HepG2 (cell line): ENCODE results near the gene NDFIP2. TPM values are rescaled to one million over a fixed set of nuclear protein-coding genes. Genes with fewer than 3 reads are reported as not detected.

Experiments used
- ATAC-seq: fragments of 200-7000 bp; cut with Tn5 transposase; 3 replicates; pipeline ENCODE4 v1.9.1; 2020; ENCODE audit warnings: mild to moderate bottlenecking, moderate library complexity
- BruUV-seq: library from RNA; stranded (reverse); fragments of 400-500 nt; replicated peaks from 2 replicates; lab custom pipeline; 2021; lab: Mats Ljungman, UMichigan
- CTCF ChIA-PET: fragments of 300-600 bp; formaldehyde crosslinking; extraction: SDS; loops from one replicate; lab custom pipeline; 2021; ENCODE audit warnings: low total read pairs, inconsistent platforms, low intra/inter-chr PET ratio; lab: Yijun Ruan, JAX
- POLR2A ChIA-PET: fragments of 350-600 bp; sonication (Branson Sonifier 250); formaldehyde crosslinking; loops from one replicate; lab custom pipeline; 2020; ENCODE audit warnings: antibody characterized with exemption, inconsistent platforms; lab: Yijun Ruan, JAX
- DNase-seq: peaks from one replicate; pipeline ENCODE4 v3.0.0-alpha.2; 2015; ENCODE audit warnings: low spot score
- FAIRE-seq: peaks from 3 replicates; lab custom pipeline; 2011; peaks lifted over from hg19 to GRCh38; lab: Jason Lieb, UNC
- H2AFZ ChIP-seq: one replicate; pipeline ENCODE4 v1.6.1; 2011; ENCODE audit warnings: low read length, inconsistent platforms
- H3K27ac ChIP-seq: fragments of 300-600 bp; 3 replicates; pipeline ENCODE4 v1.8.0; 2011; ENCODE audit warnings: mixed run types, mild to moderate bottlenecking, mixed read lengths, low read length, inconsistent platforms; ENCODE audit not compliant: insufficient read depth; ENCODE audit errors: extremely low read length
- H3K27me3 ChIP-seq, 2 experiments: fragments of 200-600 bp in 1 of 2; 2 replicates in 1 of 2; 3 replicates in 1 of 2; pipeline versions ENCODE4 v1.6.0 to v1.8.0; 2011; ENCODE audit warnings: low read length in 2 of 2, mild to moderate bottlenecking in 2 of 2, moderate library complexity in 2 of 2, inconsistent platforms in 1 of 2; ENCODE audit not compliant: insufficient read depth in 2 of 2, control insufficient read depth in 1 of 2
- H3K36me3 ChIP-seq, 2 experiments: fragments of 200-600 bp in 1 of 2; replicated peaks in 1 of 2; 2 replicates in 1 of 2; 3 replicates in 1 of 2; pipeline versions ENCODE4 v1.5.1 to v1.8.0; 2011; ENCODE audit warnings: low read length in 2 of 2, inconsistent platforms in 1 of 2; ENCODE audit not compliant: insufficient read depth in 2 of 2, control insufficient read depth in 1 of 2
- H3K4me1 ChIP-seq: 2 replicates; pipeline ENCODE4 v1.5.1; 2012; ENCODE audit warnings: low read length, inconsistent platforms; ENCODE audit not compliant: insufficient read depth
- H3K4me2 ChIP-seq: 2 replicates; pipeline ENCODE4 v1.6.0; 2011; ENCODE audit warnings: low read depth, low read length, inconsistent platforms
- H3K4me3 ChIP-seq, 3 experiments: fragments of 200-600 bp in 1 of 3; sonication (generic), shearing (Covaris generic) in 1 of 3; replicated peaks in 1 of 3; 2 replicates each; pipeline ENCODE4 v1.5.1; 2011 to 2016; ENCODE audit warnings: low read length in 3 of 3, inconsistent platforms in 2 of 3, low read depth in 2 of 3, mild to moderate bottlenecking in 2 of 3, control low read depth in 1 of 3, mixed read lengths in 1 of 3; ENCODE audit not compliant: insufficient read depth in 1 of 3
- H3K79me2 ChIP-seq: one replicate; pipeline ENCODE4 v1.6.1; 2011; ENCODE audit warnings: low read length, inconsistent platforms; ENCODE audit not compliant: insufficient read depth
- H3K9ac ChIP-seq: 2 replicates; pipeline ENCODE4 v1.6.0; 2011; ENCODE audit warnings: mild to moderate bottlenecking, low read depth, low read length, inconsistent platforms; ENCODE audit not compliant: insufficient read depth
- H3K9me3 ChIP-seq: 2 replicates; pipeline ENCODE4 v1.5.1; 2012; ENCODE audit warnings: mild to moderate bottlenecking, low read length
- H4K20me1 ChIP-seq: 2 replicates; pipeline ENCODE4 v1.6.0; 2011; ENCODE audit warnings: inconsistent platforms, mild to moderate bottlenecking, low read length, moderate library complexity; ENCODE audit not compliant: insufficient read depth
- CEBPG ChIP-seq: IDR thresholded peaks from 2 replicates; pipeline ENCODE4 v1.6.1; 2016
- PHF8 ChIP-seq: sonication (generic); formaldehyde crosslinking; IDR thresholded peaks from 2 replicates; pipeline ENCODE4 v1.5.0; 2020; ENCODE audit warnings: missing genetic modification reagents
- RFXANK ChIP-seq: IDR thresholded peaks from 2 replicates; pipeline ENCODE4 v1.6.1; 2016
- RNF2 ChIP-seq: fragments of 450-650 bp; conservative IDR thresholded peaks from 2 replicates; pipeline ENCODE4 v1.6.1; 2016; ENCODE audit warnings: low read depth
- SMC3 ChIP-seq: IDR thresholded peaks from 2 replicates; pipeline ENCODE4 v1.6.1; 2011; ENCODE audit warnings: low read length, improper control_type of control experiment
- ZFP36L2 ChIP-seq: sonication (generic); formaldehyde crosslinking; IDR thresholded peaks from 2 replicates; pipeline ENCODE4 v1.4.0; 2020; ENCODE audit warnings: missing genetic modification reagents
- ZMYM3 ChIP-seq: sonication (generic); formaldehyde crosslinking; IDR thresholded peaks from 2 replicates; pipeline ENCODE4 v1.5.1; 2020; ENCODE audit warnings: mild to moderate bottlenecking, missing genetic modification reagents
- ZNF616 ChIP-seq: sonication (generic); formaldehyde crosslinking; IDR thresholded peaks from 2 replicates; pipeline ENCODE4 v1.5.0; 2020; ENCODE audit warnings: low read depth, mild to moderate bottlenecking, missing genetic modification reagents
- WGBS: methylation state at CpG from one replicate; pipeline ENCODE4 v1.1.6; 2017; ENCODE audit warnings: low lambda C conversion rate; 5-methylcytosine and 5-hydroxymethylcytosine counted together
- in situ Hi-C: cut with HindIII; loops from 2 replicates; pipeline ENCODE4 v1.10.0; 2017; ENCODE audit warnings: low pct_unique_long_range_greater_than_20kb; ENCODE audit not compliant: extremely low pct_ligation_motif_present
- intact Hi-C: fragments of 100-400 bp; cut with micrococcal nuclease; formaldehyde crosslinking; loops from one replicate; pipeline ENCODE4 v1.10.0; 2022; ENCODE audit not compliant: unreplicated experiment
- polyA plus RNA-seq, 8 experiments: library from polyadenylated mRNA; depleted of rRNA in 3 of 8; stranded (reverse) in 7 of 8; unstranded in 1 of 8; fragments of >200 nt; fragmentation: Illumina TruSeq in 4 of 8; extraction: Trizol in 4 of 8; gene quantifications; 2 replicates each; pipeline versions ENCODE4 v1.2.1 to v1.2.3, GENCODE V29; 2011 to 2016; ENCODE audit warnings: low read depth in 4 of 8, missing spikeins in 1 of 8, mixed read lengths in 1 of 8; ENCODE audit not compliant: insufficient read depth in 1 of 8
- total RNA-seq, 5 experiments: library from RNA; depleted of rRNA; stranded (reverse); fragments of >200 nt; fragmentation: Illumina TruSeq; extraction: Trizol; gene quantifications; 2 replicates each; pipeline ENCODE4 v1.2.3, GENCODE V29; 2016; ENCODE audit warnings: low read depth in 1 of 5
- TF ChIP-seq, protein P1 (sequence below), 2 experiments: sonication (generic) in 1 of 2; formaldehyde crosslinking in 1 of 2; IDR thresholded peaks; 2 replicates each; pipeline versions ENCODE4 v1.4.0 to v1.6.1; 2018 to 2020; ENCODE audit warnings: missing genetic modification reagents in 2 of 2, borderline replicate concordance in 1 of 2, low read depth in 1 of 2, mild to moderate bottlenecking in 1 of 2, missing biosample characterization in 1 of 2
- TF ChIP-seq, protein P2 (sequence below): sonication (generic); formaldehyde crosslinking; IDR thresholded peaks from 2 replicates; pipeline ENCODE4 v1.4.0; 2020; ENCODE audit warnings: mild to moderate bottlenecking, missing genetic modification reagents

The NDFIP2 gene
- total and polyA plus RNA-seq, 2 of the 13 experiments (the other 11 are each of a cell fraction or from before 2014, with no cell fraction given), result 23.2 to 32.0 TPM

DNA sequence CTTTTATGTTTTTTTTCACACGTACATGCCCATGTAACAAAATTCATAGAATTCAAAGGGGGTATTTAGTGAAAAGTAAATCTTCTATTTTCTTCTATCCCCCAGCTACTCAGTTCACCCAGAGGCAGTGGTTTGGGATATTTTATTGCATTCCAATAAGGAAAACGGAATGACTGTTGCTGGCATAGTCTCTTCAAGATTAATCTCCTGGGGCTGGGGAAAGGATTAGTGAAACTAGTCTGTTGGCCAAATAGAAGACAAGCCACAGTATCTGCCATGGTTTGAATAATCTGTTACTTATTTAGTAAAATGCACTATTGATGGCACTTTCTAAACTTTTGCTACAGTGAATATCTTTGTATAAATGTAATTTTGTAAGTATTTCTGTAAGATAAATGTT is 122.0 kb downstream of the NDFIP2 start:
- intact Hi-C loops, result no loop called here
- no peaks in the 10 kb centered on the region for H4K20me1 ChIP-seq
- H3K9ac ChIP-seq, result no peak overlapping the region
- FAIRE-seq (no peak), DNase-seq (no peak), ATAC-seq (no peak)
- H3K4me1 ChIP-seq, result no peaks in the 10 kb centered on the region
- no peak overlapping the region for H3K4me3 ChIP-seq
- no TSS peak for BruUV-seq
- no peak overlapping the region for H3K4me2 ChIP-seq
- TF ChIP-seq ZFP36L2 (no peak), ZNF616 (CRISPR knock-in tag) (no peak), ZMYM3 (no peak), SMC3 (no peak), CEBPG (CRISPR knock-in tag) (no peak), RFXANK (no peak), RNF2 (no peak), PHF8 (CRISPR knock-in tag) (no peak)
- TF ChIP-seq, protein P1, sequence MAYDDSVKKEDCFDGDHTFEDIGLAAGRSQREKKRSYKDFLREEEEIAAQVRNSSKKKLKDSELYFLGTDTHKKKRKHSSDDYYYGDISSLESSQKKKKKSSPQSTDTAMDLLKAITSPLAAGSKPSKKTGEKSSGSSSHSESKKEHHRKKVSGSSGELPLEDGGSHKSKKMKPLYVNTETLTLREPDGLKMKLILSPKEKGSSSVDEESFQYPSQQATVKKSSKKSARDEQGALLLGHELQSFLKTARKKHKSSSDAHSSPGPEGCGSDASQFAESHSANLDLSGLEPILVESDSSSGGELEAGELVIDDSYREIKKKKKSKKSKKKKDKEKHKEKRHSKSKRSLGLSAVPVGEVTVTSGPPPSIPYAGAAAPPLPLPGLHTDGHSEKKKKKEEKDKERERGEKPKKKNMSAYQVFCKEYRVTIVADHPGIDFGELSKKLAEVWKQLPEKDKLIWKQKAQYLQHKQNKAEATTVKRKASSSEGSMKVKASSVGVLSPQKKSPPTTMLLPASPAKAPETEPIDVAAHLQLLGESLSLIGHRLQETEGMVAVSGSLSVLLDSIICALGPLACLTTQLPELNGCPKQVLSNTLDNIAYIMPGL (CRISPR knock-in tag; IDR thresholded peaks at IDR 0.05; ENCODE audit: borderline replicate concordance in 1 of 2, low read depth in 1 of 2), result no peak
- TF ChIP-seq, protein P2, sequence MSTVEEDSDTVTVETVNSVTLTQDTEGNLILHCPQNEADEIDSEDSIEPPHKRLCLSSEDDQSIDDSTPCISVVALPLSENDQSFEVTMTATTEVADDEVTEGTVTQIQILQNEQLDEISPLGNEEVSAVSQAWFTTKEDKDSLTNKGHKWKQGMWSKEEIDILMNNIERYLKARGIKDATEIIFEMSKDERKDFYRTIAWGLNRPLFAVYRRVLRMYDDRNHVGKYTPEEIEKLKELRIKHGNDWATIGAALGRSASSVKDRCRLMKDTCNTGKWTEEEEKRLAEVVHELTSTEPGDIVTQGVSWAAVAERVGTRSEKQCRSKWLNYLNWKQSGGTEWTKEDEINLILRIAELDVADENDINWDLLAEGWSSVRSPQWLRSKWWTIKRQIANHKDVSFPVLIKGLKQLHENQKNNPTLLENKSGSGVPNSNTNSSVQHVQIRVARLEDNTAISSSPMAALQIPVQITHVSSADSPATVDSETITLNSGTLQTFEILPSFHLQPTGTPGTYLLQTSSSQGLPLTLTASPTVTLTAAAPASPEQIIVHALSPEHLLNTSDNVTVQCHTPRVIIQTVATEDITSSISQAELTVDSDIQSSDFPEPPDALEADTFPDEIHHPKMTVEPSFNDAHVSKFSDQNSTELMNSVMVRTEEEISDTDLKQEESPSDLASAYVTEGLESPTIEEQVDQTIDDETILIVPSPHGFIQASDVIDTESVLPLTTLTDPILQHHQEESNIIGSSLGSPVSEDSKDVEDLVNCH (CRISPR knock-in tag), result no peak
- H3K79me2 ChIP-seq, result no peaks in the 10 kb centered on the region
- ChIA-PET CTCF (no interaction called here), POLR2A (no interaction called here)
- no peaks in the 10 kb centered on the region for H3K27me3 ChIP-seq
- no peak overlapping the region for H2AFZ ChIP-seq
- WGBS, result 6% methylated on average over 2 of the region's 2 CpGs
- H3K27ac ChIP-seq, result no peak overlapping the region
- in situ Hi-C loops, result no loop called here
- H3K36me3 ChIP-seq, result no peaks in the 10 kb centered on the region
- H3K9me3 ChIP-seq, result no peaks in the 10 kb centered on the region
